Measurements from ENCODE around the gene AIPL1.

Gene AIPL1

DNA sequence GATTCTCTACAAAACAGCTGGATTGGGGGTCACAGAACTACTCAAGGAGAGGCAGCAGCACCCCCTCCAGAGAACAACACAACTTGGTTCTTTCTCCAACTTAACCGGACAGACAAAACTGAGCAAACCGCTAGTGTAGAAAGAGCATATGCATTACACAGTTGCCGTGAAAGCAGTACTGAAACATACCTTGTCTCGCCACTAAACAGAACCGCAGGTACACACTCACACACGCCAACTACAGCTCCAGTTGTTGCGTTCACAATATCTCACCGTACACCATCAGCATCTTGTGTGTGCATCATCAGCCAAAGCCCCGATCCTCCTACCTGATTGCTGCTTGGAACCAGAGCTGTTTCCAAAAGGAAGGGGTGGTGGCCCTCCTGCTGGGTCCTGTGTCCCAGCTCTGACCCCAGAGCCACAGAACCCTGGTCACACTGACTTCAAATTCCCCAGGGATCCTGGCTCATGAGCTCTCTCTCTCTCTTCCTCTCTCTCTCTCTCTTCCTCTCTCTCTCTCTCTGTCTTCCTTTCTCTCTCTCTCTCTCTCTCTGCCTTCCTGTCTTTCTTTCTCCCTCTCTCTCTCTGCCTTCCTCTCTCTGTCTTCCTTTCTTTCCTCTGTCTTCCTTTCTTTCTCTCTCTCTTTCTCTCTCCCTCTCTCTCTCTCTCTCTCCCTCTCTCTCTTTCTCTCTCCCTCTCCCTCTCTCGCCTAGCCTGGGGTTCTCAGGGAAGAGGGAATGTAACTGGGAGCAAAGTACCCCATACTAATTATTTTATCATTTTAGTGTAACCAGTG lies 17.7 kb upstream of the AIPL1 start:
- no peaks in the 10 kb centered on the region for H3K4me1 ChIP-seq (ENCODE audit: control insufficient read depth, insufficient read depth, low read length)
- H3K36me3 ChIP-seq (ENCODE audit: control insufficient read depth, insufficient read depth, low read length), result peaks cover 2% of the 10 kb centered on the region
- H3K4me3 ChIP-seq (ENCODE audit: low read length), result no peak overlapping the region
- H3K27ac ChIP-seq (ENCODE audit: low read depth, low read length), result no peak overlapping the region
- H3K27me3 ChIP-seq (ENCODE audit: control insufficient read depth, insufficient read depth, low read length), result peaks cover 2% of the 10 kb centered on the region
- no peak overlapping the region for H3K9ac ChIP-seq (ENCODE audit: low read length)

DNA sequence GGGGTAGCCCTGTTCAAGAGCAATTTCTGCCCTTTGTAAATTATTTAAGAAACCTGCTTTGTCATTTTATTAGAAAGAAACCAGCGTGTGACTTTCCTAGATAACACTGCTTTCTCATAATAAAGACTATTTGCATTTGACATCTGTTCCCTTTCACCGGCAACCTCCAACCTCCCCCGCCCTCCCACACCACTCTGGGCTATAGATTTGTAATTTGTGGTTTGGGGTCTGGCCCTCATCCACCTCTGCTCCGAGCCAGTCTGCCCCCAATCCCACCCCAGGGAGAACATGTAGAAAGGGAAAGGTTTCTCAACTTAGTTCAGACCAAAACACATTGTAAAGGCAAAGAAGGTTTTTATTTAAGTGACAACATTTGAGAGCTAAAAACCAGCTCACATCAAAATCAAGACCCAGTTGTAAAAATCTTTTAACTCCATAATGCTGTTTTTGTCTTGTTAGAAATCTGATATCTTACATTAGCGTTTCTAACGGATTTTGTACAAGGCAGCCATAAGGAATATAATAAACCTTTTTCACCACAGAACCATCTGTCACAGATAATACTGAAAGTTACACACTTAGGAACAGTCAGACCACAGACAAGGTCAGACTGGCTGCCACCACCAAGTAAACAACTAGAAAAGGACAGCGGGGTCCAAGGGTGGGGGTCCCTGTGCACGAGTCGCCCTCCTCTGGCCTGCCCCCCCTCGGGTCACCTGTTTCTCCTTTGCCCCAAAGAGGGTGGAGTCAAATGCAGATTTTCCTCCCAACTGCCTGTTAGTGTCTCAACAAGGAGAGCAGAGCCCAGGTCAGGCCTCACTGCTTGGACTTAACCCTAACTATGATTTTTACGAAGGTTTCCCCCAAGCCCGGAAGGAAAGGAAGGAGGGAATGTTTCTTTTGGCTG lies 16.3 kb upstream of the AIPL1 start:
- Histone ChIP-seq H3K36me3 (ENCODE audit: control insufficient read depth, insufficient read depth, low read length) (peaks cover 2% of the 10 kb centered on the region), H3K4me1 (ENCODE audit: control insufficient read depth, insufficient read depth, low read length) (no peaks in the 10 kb centered on the region), H3K27me3 (ENCODE audit: control insufficient read depth, insufficient read depth, low read length) (peaks cover 2% of the 10 kb centered on the region), H3K27ac (ENCODE audit: low read depth, low read length) (no peak overlapping the region), H3K9ac (ENCODE audit: low read length) (no peak overlapping the region), H3K4me3 (ENCODE audit: low read length) (no peak overlapping the region)

DNA sequence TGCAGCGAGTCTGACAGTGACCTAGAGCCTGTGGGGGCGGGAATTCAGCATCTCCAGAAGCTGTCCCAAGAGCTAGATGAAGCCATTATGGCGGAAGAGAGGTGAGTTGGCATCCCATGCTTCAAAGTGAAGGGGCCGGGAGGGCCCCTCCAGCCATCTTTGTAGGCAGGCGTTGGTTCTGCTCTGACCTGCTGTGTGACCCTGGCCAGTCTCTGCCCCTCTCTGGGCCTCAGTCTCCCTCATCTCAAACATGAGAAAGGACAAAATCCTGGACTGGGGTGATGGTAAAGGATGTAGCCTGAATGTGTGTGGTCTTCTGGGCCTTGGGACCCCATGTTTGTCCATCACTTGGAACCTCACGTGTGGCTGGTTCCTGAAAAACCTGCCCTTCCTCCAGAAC lies 14.4 kb upstream of the AIPL1 start:
- no peak overlapping the region for H3K9ac ChIP-seq (ENCODE audit: low read length)
- no peaks in the 10 kb centered on the region for H3K27me3 ChIP-seq (ENCODE audit: control insufficient read depth, insufficient read depth, low read length)
- no peak overlapping the region for H3K27ac ChIP-seq (ENCODE audit: low read depth, low read length)
- peaks cover 1% of the 10 kb centered on the region for H3K4me1 ChIP-seq (ENCODE audit: control insufficient read depth, insufficient read depth, low read length)
- no peak overlapping the region for H3K4me3 ChIP-seq (ENCODE audit: low read length)
- peaks cover 2% of the 10 kb centered on the region for H3K36me3 ChIP-seq (ENCODE audit: control insufficient read depth, insufficient read depth, low read length)

DNA sequence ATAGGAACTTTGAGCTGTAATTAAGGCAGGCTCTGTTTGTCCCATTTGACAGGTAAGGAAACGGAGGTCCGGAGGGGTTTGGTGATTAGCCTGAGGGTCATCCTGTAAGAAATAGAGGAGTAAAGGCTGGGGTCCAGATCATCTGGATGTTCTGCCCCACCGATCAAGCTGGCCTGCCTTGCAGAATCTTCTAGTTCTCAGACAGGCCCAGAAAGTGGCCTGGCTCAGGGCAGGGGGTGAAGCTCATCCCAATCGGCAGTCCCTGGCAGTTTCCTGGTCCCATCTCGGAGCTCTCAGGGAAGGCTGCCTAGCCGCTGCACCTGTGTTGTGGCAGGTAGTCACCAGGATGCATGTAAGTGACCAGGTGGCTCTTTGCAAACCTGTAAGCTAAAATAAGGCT lies 13.6 kb upstream of the AIPL1 start:
- Histone ChIP-seq H3K4me1 (ENCODE audit: control insufficient read depth, insufficient read depth, low read length) (peaks cover 6% of the 10 kb centered on the region), H3K4me3 (ENCODE audit: low read length) (no peak overlapping the region), H3K27me3 (ENCODE audit: control insufficient read depth, insufficient read depth, low read length) (no peaks in the 10 kb centered on the region), H3K9ac (ENCODE audit: low read length) (no peak overlapping the region), H3K27ac (ENCODE audit: low read depth, low read length) (no peak overlapping the region), H3K36me3 (ENCODE audit: control insufficient read depth, insufficient read depth, low read length) (peaks cover 2% of the 10 kb centered on the region)

DNA sequence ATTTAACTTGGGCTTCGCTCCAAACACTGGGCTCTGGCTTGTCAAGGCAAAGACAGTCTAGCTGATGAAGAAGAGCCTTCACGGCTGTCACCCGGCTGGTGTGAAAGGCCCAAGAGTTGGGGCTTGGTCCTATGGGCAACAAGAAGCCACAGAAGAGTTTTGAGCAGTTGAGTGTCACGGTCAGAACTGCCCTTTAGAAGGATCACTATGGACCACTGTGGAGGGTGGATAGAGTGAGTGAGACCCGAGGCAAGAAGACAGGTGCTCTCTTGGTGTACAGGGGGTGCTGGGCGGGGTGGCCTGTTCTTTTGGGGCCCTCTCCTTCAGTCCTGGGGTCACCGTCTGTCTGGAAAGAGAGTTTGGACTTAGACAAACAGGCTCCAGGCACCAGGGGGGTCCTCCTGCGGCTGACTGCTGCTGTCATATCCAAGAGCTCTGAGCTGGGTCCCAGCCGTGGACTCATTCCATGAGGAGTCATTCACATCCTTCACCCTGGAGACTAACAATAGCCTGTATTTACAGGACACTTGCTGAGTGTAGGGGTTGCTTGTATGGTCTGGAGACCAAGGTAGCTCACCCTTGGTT lies 11.7 kb upstream of the AIPL1 start:
- Histone ChIP-seq H3K4me3 (ENCODE audit: low read length) (no peak overlapping the region), H3K4me1 (ENCODE audit: control insufficient read depth, insufficient read depth, low read length) (peaks cover 6% of the 10 kb centered on the region), H3K9ac (ENCODE audit: low read length) (no peak overlapping the region), H3K27ac (ENCODE audit: low read depth, low read length) (no peak overlapping the region), H3K36me3 (ENCODE audit: control insufficient read depth, insufficient read depth, low read length) (peaks cover 2% of the 10 kb centered on the region), H3K27me3 (ENCODE audit: control insufficient read depth, insufficient read depth, low read length) (no peaks in the 10 kb centered on the region)

DNA sequence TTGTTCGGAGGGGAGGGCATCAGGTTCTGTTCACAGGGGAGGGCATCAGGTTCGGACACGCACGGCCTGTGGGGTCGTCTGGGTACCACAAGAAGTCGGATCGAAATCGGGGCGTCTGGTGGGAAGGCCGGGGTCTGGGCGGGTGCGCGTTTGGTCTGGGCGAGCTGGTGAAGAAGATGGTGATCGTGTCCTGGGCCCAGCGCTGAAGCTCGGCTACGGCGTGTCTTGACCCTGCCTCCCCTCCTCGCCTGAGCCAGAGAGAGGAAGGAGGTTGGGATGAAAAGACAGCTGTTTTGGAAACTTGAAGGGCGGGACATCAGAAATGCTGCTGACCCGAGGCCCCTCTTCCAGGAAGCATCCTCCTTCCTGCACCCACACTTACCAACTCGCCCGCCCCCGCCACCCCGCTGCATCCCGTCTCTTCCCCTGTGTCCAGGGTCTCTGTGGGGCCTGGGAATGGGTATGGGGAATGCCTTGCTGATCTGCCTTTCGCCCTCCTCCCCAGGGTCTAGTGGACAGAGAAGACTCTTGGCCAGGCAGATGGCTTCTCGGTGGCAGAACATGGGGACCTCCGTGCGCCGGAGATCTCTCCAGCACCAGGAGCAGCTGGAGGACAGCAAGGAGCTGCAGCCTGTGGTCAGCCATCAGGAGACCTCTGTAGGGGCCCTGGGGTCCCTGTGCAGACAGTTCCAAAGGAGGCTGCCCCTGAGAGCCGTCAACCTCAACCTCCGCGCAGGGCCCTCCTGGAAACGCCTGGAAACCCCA lies 9.8 kb upstream of the AIPL1 start:
- no peak overlapping the region for H3K9ac ChIP-seq (ENCODE audit: low read length)
- H3K4me1 ChIP-seq (ENCODE audit: control insufficient read depth, insufficient read depth, low read length), result peaks cover 6% of the 10 kb centered on the region
- no peaks in the 10 kb centered on the region for H3K27me3 ChIP-seq (ENCODE audit: control insufficient read depth, insufficient read depth, low read length)

DNA sequence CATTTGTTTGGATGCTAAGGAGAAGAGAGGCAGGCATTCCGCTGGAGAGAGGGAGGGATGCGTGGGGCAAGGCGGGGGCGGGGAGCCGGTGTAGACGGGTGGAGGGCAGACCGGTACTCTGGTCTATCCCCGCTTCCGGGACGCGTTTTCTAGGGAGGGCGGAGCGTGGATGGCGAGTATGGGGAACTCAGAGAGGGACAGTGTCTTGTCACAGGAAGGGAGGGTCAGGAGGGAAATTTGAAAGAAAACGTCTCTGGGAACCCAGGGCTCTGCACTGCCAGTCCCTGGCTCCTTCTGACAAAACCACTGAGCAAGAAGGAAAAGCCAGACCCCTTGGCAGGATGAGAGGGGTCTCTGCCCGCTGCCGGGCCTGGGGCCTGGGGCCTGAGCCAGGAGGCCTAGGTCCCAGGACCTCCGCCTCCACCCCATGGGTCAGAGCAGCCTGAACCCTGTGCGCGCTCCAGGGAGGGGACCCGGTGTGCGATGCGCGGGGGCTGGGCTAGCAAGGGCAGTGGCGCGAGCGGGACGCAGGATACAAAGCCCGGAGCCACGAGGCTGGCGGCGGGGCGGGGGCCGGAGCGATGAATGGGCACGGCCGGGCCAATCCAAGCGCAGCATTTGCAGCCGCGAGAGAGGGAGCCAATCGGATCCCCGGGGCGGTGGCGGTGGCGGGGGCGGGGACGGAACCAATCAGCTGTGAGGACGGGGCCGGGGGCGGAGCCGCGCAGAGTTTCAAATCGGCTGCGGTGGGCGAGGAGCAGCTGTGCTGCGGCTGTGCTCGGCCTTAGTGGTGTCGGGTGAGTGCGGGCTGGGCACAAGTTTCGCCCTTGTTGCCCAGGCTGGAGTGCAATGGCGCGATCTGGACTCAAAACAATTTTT lies 9.0 kb upstream of the AIPL1 start, which contains the start of gene PIMREG:
Gene PIMREG, plus strand, starts transcription at position 764 of the 879 bp plus-strand sequence. CDS start 656 bp downstream, outside the sequence.
- H3K4me3 ChIP-seq (ENCODE audit: low read length), result peak within 1 kb of the TSS; percentile 85
- H3K4me1 ChIP-seq (ENCODE audit: control insufficient read depth, insufficient read depth, low read length), result peaks cover 6% of the 10 kb centered on the region
- no peaks in the 10 kb centered on the region for H3K36me3 ChIP-seq (ENCODE audit: control insufficient read depth, insufficient read depth, low read length)
- no peak within 1 kb of the TSS for H3K27ac ChIP-seq (ENCODE audit: low read depth, low read length)
- H3K9ac ChIP-seq (ENCODE audit: low read length), result peak within 1 kb of the TSS; percentile 39
- H3K27me3 ChIP-seq (ENCODE audit: control insufficient read depth, insufficient read depth, low read length), result peaks cover 5% of the 10 kb centered on the region

More for the DNA sequence above, 9.8 kb upstream of the AIPL1 start:
- Histone ChIP-seq H3K4me3 (ENCODE audit: low read length) (peak overlapping the region; percentile 79), H3K27ac (ENCODE audit: low read depth, low read length) (no peak overlapping the region), H3K36me3 (ENCODE audit: control insufficient read depth, insufficient read depth, low read length) (no peaks in the 10 kb centered on the region)

DNA sequence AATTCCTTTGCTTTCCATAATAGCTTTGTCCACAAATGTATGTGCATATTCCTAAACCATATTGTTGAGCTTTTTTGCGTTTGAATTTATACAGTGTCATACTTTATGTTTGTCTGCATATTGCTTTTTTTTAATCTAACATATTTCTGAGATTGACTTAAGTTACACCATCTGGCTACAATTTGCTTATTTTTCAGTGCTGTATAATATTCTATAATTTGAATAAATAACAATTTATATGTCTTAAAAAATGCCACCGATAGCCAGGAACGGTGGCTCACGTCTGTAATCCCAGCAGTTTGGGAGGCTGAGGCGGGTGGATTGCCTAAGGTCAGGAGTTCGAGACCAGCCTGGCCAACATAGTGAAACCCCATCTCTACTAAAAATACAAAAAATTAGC lies 7.9 kb upstream of the AIPL1 start:
- Histone ChIP-seq H3K4me3 (ENCODE audit: low read length) (no peak overlapping the region), H3K4me1 (ENCODE audit: control insufficient read depth, insufficient read depth, low read length) (peaks cover 6% of the 10 kb centered on the region), H3K27ac (ENCODE audit: low read depth, low read length) (no peak overlapping the region), H3K36me3 (ENCODE audit: control insufficient read depth, insufficient read depth, low read length) (no peaks in the 10 kb centered on the region), H3K9ac (ENCODE audit: low read length) (no peak overlapping the region), H3K27me3 (ENCODE audit: control insufficient read depth, insufficient read depth, low read length) (peaks cover 5% of the 10 kb centered on the region)

DNA sequence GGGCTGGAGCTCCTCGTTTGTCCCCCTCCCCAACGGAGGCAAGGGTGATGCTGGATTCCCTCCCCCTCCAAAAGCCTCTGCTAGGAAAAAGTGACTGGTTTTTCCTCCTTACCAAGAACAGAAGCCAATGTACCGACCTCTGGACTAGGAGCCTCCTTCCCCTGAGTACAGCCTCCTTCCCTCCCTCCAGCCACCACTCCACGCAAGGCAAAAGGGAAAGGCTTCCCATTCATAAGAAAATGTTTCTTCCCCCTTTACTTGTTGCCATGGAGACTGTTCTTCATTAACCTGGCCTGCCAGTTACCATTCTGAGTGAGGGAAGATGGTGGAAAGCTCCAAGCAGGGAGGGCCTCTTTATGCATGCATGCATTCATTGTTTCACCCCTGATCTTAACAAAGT lies 5.0 kb upstream of the AIPL1 start:
- H3K9ac ChIP-seq (ENCODE audit: low read length), result no peak overlapping the region
- H3K4me3 ChIP-seq (ENCODE audit: low read length), result no peak overlapping the region
- H3K27me3 ChIP-seq (ENCODE audit: control insufficient read depth, insufficient read depth, low read length), result peaks cover 8% of the 10 kb centered on the region
- peaks cover 6% of the 10 kb centered on the region for H3K4me1 ChIP-seq (ENCODE audit: control insufficient read depth, insufficient read depth, low read length)
- no peaks in the 10 kb centered on the region for H3K36me3 ChIP-seq (ENCODE audit: control insufficient read depth, insufficient read depth, low read length)
- no peak overlapping the region for H3K27ac ChIP-seq (ENCODE audit: low read depth, low read length)

DNA sequence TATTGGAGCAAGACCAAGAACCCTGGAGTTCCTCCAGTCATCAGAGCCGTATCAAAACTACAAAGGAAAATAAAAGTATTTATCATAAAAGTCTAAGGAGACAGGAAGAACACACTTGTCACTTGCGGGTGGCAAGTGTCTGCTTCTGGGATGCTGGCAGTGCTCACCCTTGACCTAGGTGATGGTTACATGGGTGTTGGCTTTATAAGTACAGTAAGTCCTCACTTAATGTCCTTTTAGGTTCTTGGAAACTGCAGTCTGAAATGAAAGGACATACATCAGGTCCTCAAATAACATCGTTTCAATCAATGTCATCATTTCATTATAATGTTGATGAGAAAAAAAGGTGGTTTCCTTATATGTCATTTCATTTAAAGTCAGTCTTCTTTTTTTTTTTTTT lies 3.0 kb upstream of the AIPL1 start:
- Histone ChIP-seq H3K9ac (ENCODE audit: low read length) (no peak overlapping the region), H3K4me1 (ENCODE audit: control insufficient read depth, insufficient read depth, low read length) (no peaks in the 10 kb centered on the region), H3K4me3 (ENCODE audit: low read length) (no peak overlapping the region), H3K36me3 (ENCODE audit: control insufficient read depth, insufficient read depth, low read length) (no peaks in the 10 kb centered on the region), H3K27me3 (ENCODE audit: control insufficient read depth, insufficient read depth, low read length) (peaks cover 8% of the 10 kb centered on the region), H3K27ac (ENCODE audit: low read depth, low read length) (no peak overlapping the region)

DNA sequence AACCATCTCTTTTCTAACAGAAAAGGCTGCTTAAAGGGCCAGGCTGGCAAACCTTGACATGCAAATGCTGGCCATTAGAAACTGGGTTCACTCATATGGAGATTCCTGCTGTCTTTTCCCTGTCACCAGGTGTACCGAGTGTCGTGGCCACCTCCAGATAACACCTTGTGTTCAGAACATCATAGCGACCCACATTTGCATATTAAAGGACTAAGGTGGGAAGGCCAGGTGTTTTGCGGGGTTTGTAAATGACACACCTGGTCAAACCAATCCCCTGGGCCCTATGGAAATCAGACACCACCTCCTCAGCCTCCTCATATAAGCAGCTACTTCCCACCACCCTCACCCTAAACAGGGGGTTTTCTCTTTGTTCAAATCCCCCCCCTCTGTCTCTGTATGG lies 2.5 kb upstream of the AIPL1 start:
- peaks cover 8% of the 10 kb centered on the region for H3K27me3 ChIP-seq (ENCODE audit: control insufficient read depth, insufficient read depth, low read length)
- no peaks in the 10 kb centered on the region for H3K4me1 ChIP-seq (ENCODE audit: control insufficient read depth, insufficient read depth, low read length)
- H3K27ac ChIP-seq (ENCODE audit: low read depth, low read length), result no peak overlapping the region
- no peak overlapping the region for H3K4me3 ChIP-seq (ENCODE audit: low read length)
- H3K36me3 ChIP-seq (ENCODE audit: control insufficient read depth, insufficient read depth, low read length), result no peaks in the 10 kb centered on the region
- H3K9ac ChIP-seq (ENCODE audit: low read length), result no peak overlapping the region
